SH-SY5Y (cell line): ENCODE results near the gene ELK3.

Experiments used
- GATA2 ChIP-seq: IDR thresholded peaks from 2 replicates; pipeline ENCODE4 v1.6.1; 2011; ENCODE audit warnings: mild to moderate bottlenecking, low read depth, low read length
- GATA3 ChIP-seq: IDR thresholded peaks from 2 replicates; pipeline ENCODE4 v1.6.1; 2011; ENCODE audit warnings: low read depth, mild to moderate bottlenecking, low read length, moderate library complexity

- TF ChIP-seq GATA2 (no peak), GATA3 (no peak)
Observed at GRCh38 chr12:96227365-96228106, 33.4 kb downstream of the ELK3 start.
